K562 (cell line): Measurements from ENCODE around the gene FAM32A. TPM values are rescaled to one million over a fixed set of nuclear protein-coding genes. Genes with fewer than 3 reads are reported as not detected.

Experiments
- ATAC-seq: fragments of 200-7000 bp; cut with Tn5 transposase; 3 replicates; pipeline ENCODE4 v1.9.1; 2020; ENCODE audit warnings: moderate library complexity
- BruUV-seq: library from RNA; stranded (reverse); fragments of 400-500 nt; replicated peaks from 2 replicates; lab custom pipeline; 2021; lab: Mats Ljungman, UMichigan
- CTCF ChIA-PET: fragments of 300-600 bp; formaldehyde crosslinking; extraction: SDS; loops from one replicate; lab custom pipeline; 2021; ENCODE audit warnings: low intra/inter-chr PET ratio; lab: Yijun Ruan, JAX
- POLR2A ChIA-PET: fragments of 300-600, 350-650 bp; sonication (Branson Sonifier 250); formaldehyde crosslinking; extraction: SDS; loops from one replicate; lab custom pipeline; 2021; ENCODE audit warnings: antibody characterized with exemption, inconsistent platforms; lab: Yijun Ruan, JAX
- DNase-seq, 4 experiments: peaks; one replicate each; pipeline versions ENCODE4 v3.0.0 to v3.0.0-alpha.2; 2011 to 2018; ENCODE audit warnings: low spot score in 3 of 4, mixed read lengths in 3 of 4; ENCODE audit errors: extremely low read depth in 1 of 4
- FAIRE-seq: peaks from 2 replicates; lab custom pipeline; 2011; peaks lifted over from hg19 to GRCh38; lab: Jason Lieb, UNC
- H2AFZ ChIP-seq: 2 replicates; pipeline ENCODE4 v1.6.0; 2011; ENCODE audit warnings: low read depth, low read length, control low read depth, inconsistent platforms
- H3K27ac ChIP-seq: fragments of 200-600 bp; 3 replicates; pipeline ENCODE4 v1.8.0; 2011; ENCODE audit warnings: low read depth, mild to moderate bottlenecking, control low read depth, inconsistent platforms, low read length, moderate library complexity, mixed read lengths; ENCODE audit errors: extremely low read depth
- H3K27me3 ChIP-seq, 2 experiments: fragments of 300-600 bp in 1 of 2; 2 replicates in 1 of 2; 3 replicates in 1 of 2; pipeline versions ENCODE4 v1.6.0 to v1.8.0; 2011; ENCODE audit warnings: inconsistent platforms in 2 of 2, low read length in 2 of 2, mild to moderate bottlenecking in 1 of 2, mixed read lengths in 1 of 2, moderate library complexity in 1 of 2; ENCODE audit not compliant: control insufficient read depth in 2 of 2, insufficient read depth in 2 of 2
- H3K36me3 ChIP-seq: fragments of 300-600 bp; 3 replicates; pipeline ENCODE4 v1.8.0; 2011; ENCODE audit warnings: mild to moderate bottlenecking, low read length, inconsistent platforms; ENCODE audit not compliant: control insufficient read depth, insufficient read depth
- H3K4me1 ChIP-seq, 2 experiments: fragments of 200-600 bp in 1 of 2; replicated peaks in 1 of 2; 2 replicates in 1 of 2; 3 replicates in 1 of 2; pipeline versions ENCODE4 v1.5.1 to v1.8.0; 2011; ENCODE audit warnings: inconsistent platforms in 2 of 2, low read length in 2 of 2, mild to moderate bottlenecking in 1 of 2, mixed read lengths in 1 of 2, moderate library complexity in 1 of 2; ENCODE audit not compliant: control insufficient read depth in 2 of 2, insufficient read depth in 2 of 2
- H3K4me2 ChIP-seq: 2 replicates; pipeline ENCODE4 v1.6.1; 2011; ENCODE audit warnings: low read length, control low read depth, inconsistent platforms, mixed read lengths; ENCODE audit not compliant: insufficient read depth
- H3K4me3 ChIP-seq: fragments of 200-600 bp; sonication (generic), shearing (Covaris generic); 2 replicates; pipeline ENCODE4 v1.5.1; 2016; ENCODE audit warnings: control low read depth, inconsistent platforms
- H3K79me2 ChIP-seq: fragments of 200-600 bp; 3 replicates; pipeline ENCODE4 v1.8.0; 2011; ENCODE audit warnings: low read length, inconsistent platforms; ENCODE audit not compliant: control insufficient read depth, insufficient read depth
- H3K9ac ChIP-seq, 2 experiments: 2 replicates each; pipeline versions ENCODE4 v1.6.0 to v1.6.1; 2011; ENCODE audit warnings: low read depth in 2 of 2, low read length in 2 of 2, control low read depth in 1 of 2, inconsistent platforms in 1 of 2, mild to moderate bottlenecking in 1 of 2, mixed read lengths in 1 of 2; ENCODE audit not compliant: insufficient read depth in 1 of 2
- H3K9me1 ChIP-seq: one replicate; pipeline ENCODE4 v1.6.0; 2011; ENCODE audit warnings: inconsistent platforms, mild to moderate bottlenecking, low read length, moderate library complexity; ENCODE audit not compliant: control insufficient read depth, insufficient read depth
- H3K9me3 ChIP-seq: replicated peaks from 2 replicates; pipeline ENCODE4 v1.5.1; 2011; ENCODE audit warnings: low read depth, low read length, inconsistent platforms; ENCODE audit not compliant: control insufficient read depth, insufficient read depth
- H4K20me1 ChIP-seq: replicated peaks from 2 replicates; pipeline ENCODE4 v1.6.1; 2011; ENCODE audit warnings: low read length, inconsistent platforms, mixed read lengths; ENCODE audit not compliant: control insufficient read depth, insufficient read depth
- STAT6 ChIP-seq: sonication (generic); formaldehyde crosslinking; IDR thresholded peaks from 2 replicates; pipeline ENCODE4 v1.8.1; 2023; ENCODE audit warnings: mild to moderate bottlenecking, missing genetic modification reagents
- ZFP36 ChIP-seq: fragments of 150-350 bp; IDR thresholded peaks from 2 replicates; pipeline ENCODE4 v1.6.1; 2018; ENCODE audit warnings: low read length, low read depth; ENCODE audit not compliant: partially characterized antibody
- WGBS: fragments of 100-300 bp; shearing (Covaris generic); methylation state at CpG from one replicate; pipeline ENCODE4 v1.1.6; 2016; ENCODE audit warnings: low coverage, mixed read lengths; ENCODE audit not compliant: insufficient coverage; ENCODE audit errors: missing lambda C conversion rate; 5-methylcytosine and 5-hydroxymethylcytosine counted together
- in situ Hi-C: fragments of 300-500 bp; cut with MboI; formaldehyde crosslinking; loops from 4 replicates; pipeline ENCODE4 v1.15.0; 2018; ENCODE audit warnings: inconsistent platforms, mixed read lengths
- intact Hi-C: fragments of 100-400 bp; cut with micrococcal nuclease; formaldehyde crosslinking; loops from 2 replicates; pipeline ENCODE4 v1.14.2; 2022
- polyA plus RNA-seq, 8 experiments: library from polyadenylated mRNA; depleted of rRNA in 4 of 8; stranded (reverse) in 5 of 8; unstranded in 3 of 8; fragments of >200 nt; fragmentation: Nextera tagmentation in 2 of 8; fragmentation: Illumina TruSeq in 1 of 8; extraction: Ambion mirVana in 2 of 8; extraction: Trizol in 1 of 8; gene quantifications; 2 replicates each; pipeline versions ENCODE4 v1.2.1 to v1.2.3, GENCODE V29; 2011 to 2014; ENCODE audit warnings: inconsistent platforms in 1 of 8, missing spikeins in 1 of 8
- total RNA-seq, 7 experiments: library from RNA; depleted of rRNA in 6 of 7; stranded (reverse); fragments of >200 nt in 6 of 7; fragmentation: Illumina TruSeq in 2 of 7; extraction: Trizol in 2 of 7; gene quantifications; 2 replicates each; pipeline versions ENCODE4 v1.2.1 to v1.2.3, GENCODE V29; 2011 to 2021; ENCODE audit warnings: low replicate concordance in 1 of 7

The FAM32A gene
- total and polyA plus RNA-seq, 9 of the 15 experiments (the other 6 are each of a cell fraction or from before 2014, with no cell fraction given), result 30.7 to 96.7 (median 73.7) TPM

GRCh38 chr19:16148443-16149229 lies 36.6 kb upstream of the FAM32A start:
- Histone ChIP-seq H3K79me2 (no peaks in the 10 kb centered on the region), H3K4me2 (no peak overlapping the region), H3K9ac (no peak overlapping the region; a peak in 1 of 4 replicates), H3K36me3 (no peaks in the 10 kb centered on the region), H3K4me1 (peaks cover 6 to 12% of the 10 kb centered on the region in 2 experiments; a peak in 4 of 5 replicates), H2AFZ (no peak overlapping the region), H3K27ac (no peak overlapping the region), H3K27me3 (no peaks in the 10 kb centered on the region; a peak in 1 of 5 replicates), H4K20me1 (no peaks in the 10 kb centered on the region), H3K9me3 (no peaks in the 10 kb centered on the region), H3K4me3 (no peak overlapping the region), H3K9me1 (no peaks in the 10 kb centered on the region)
- ChIA-PET CTCF (no interaction called here), POLR2A (no interaction called here)
- WGBS, result 10% methylated on average over 7 of the region's 8 CpGs
- TF ChIP-seq STAT6 (CRISPR knock-in tag) (no peak), ZFP36 (peak; percentile 61)
- intact Hi-C loops (no loop called here), in situ Hi-C loops (no loop called here)
- BruUV-seq, result no TSS peak
- DNase-seq (no peak), FAIRE-seq (no peak), ATAC-seq (no peak)
